ENCODE results near the gene HNRNPU.

Gene HNRNPU

DNA sequence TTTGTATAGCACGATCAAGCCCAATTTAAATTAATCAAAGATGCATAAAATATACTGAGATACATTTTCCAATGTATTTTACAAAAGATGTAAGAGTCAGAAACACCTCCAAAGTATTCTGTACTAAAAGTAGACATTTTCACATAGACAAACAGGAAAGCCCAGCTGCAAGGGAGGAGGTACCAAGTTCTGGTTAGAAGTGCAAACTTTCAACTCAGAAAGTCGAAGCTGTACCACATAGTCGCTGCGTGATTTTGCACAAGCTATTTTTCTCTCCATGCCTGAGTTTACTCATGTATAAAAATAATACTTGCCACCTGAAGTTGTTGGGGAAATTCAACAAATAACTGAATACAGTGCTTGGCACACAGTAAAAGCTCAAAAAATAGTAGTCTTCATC lies 5.6 kb upstream of the HNRNPU start:
- TF ChIP-seq, protein P1, sequence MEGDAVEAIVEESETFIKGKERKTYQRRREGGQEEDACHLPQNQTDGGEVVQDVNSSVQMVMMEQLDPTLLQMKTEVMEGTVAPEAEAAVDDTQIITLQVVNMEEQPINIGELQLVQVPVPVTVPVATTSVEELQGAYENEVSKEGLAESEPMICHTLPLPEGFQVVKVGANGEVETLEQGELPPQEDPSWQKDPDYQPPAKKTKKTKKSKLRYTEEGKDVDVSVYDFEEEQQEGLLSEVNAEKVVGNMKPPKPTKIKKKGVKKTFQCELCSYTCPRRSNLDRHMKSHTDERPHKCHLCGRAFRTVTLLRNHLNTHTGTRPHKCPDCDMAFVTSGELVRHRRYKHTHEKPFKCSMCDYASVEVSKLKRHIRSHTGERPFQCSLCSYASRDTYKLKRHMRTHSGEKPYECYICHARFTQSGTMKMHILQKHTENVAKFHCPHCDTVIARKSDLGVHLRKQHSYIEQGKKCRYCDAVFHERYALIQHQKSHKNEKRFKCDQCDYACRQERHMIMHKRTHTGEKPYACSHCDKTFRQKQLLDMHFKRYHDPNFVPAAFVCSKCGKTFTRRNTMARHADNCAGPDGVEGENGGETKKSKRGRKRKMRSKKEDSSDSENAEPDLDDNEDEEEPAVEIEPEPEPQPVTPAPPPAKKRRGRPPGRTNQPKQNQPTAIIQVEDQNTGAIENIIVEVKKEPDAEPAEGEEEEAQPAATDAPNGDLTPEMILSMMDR (IDR thresholded peaks at IDR 0.05; ENCODE audit: control insufficient read depth, extremely low read depth, insufficient read depth): no peak
- no peak overlapping the region for H3K4me3 ChIP-seq (ENCODE audit: low read depth, low read length)
- DNase-seq (ENCODE audit: low read depth): no peak

GRCh38 chr1:244869364-244869827 lies 5.1 kb upstream of the HNRNPU start:
- DNase-seq (ENCODE audit: low read depth): no peak
- no peak overlapping the region for H3K4me3 ChIP-seq (ENCODE audit: low read depth, low read length)
- TF ChIP-seq, protein P1 (IDR thresholded peaks at IDR 0.05; ENCODE audit: control insufficient read depth, extremely low read depth, insufficient read depth): no peak

DNA sequence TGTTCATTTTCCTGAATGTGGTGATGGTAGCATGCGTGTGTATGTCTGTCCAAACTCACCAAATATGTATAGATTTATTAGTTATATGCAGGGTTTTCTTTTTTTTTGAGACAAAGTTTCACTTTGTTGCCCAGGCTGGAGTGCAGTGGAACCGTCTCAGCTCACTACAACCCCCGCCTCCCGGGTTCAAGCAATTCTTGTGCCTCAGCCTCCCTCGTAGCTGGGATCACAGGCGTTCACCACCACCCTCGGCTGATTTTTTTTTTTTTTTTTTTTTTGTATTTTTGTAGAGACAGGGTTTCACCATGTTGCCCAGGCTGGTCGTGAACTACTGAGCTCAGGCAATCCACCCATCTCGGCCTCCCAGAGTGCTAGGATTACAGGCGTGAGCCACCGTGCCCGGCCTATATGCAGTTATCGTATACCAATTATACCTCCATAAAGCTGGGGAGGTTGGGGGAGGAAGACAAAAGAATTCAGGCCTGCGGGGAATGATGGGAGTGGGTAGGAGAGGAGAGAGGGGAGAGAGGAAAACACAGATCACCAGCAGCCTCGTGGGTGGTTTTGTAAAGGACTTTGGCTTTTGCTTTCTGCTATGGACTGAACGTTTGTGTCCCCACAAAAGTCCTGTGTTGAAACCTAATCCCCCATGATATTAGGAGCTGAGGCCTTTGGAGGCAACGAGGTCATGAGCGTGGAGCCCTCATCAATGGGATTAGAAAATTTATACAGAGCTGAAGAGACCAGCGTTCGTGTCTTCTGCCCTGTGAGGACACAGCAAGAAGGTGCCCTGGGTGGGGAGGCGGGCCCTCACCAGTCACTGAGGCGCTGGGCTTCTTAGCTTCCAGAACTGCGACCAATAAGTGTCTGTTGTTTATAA lies 4.4 kb upstream of the HNRNPU start:
- no peak overlapping the region for H3K4me3 ChIP-seq (ENCODE audit: low read depth, low read length)
- DNase-seq (ENCODE audit: low read depth): no peak
- TF ChIP-seq, protein P1 (IDR thresholded peaks at IDR 0.05; ENCODE audit: control insufficient read depth, extremely low read depth, insufficient read depth): no peak

GRCh38 chr1:244866355-244866754 lies 2.0 kb upstream of the HNRNPU start:
- H3K4me3 ChIP-seq (ENCODE audit: low read depth, low read length): no peak overlapping the region
- TF ChIP-seq, protein P1 (IDR thresholded peaks at IDR 0.05; ENCODE audit: control insufficient read depth, extremely low read depth, insufficient read depth): no peak
- no peak for DNase-seq (ENCODE audit: low read depth)

- no peak overlapping the region for H3K4me3 ChIP-seq (ENCODE audit: low read depth, low read length)
- no peak for DNase-seq (ENCODE audit: low read depth)
- TF ChIP-seq, protein P1 (IDR thresholded peaks at IDR 0.05; ENCODE audit: control insufficient read depth, extremely low read depth, insufficient read depth): no peak
These were observed 1.5 kb upstream of the HNRNPU start for GRCh38 chr1:244865820-244866219.

DNA sequence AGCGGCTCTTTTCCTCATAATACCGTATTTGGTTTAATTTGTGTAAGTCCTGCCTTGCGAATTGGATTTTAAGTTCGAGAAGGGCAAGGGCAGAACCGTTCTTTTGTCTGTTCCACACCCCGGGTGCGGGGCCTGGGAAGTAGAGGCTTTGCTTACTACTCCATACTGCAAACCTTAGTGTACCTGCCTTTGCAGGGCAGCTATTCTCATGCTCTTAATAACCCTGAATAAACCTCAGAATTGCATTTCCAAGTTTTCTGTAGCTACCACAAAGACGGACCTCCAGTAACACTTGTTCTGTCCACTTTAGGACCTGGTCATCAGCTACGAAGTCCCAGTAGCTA lies 657 bp upstream of the HNRNPU start:
- no peak for DNase-seq (ENCODE audit: low read depth)
- peak overlapping the region; percentile 95 for H3K4me3 ChIP-seq (ENCODE audit: low read depth, low read length)

More for the DNA sequence above, 657 bp upstream of the HNRNPU start:
- TF ChIP-seq, protein P1 (IDR thresholded peaks at IDR 0.05; ENCODE audit: control insufficient read depth, extremely low read depth, insufficient read depth): no peak

Data from LNCaP clone FGC (cell line).